SU-DHL-6 (cell line): ENCODE measurements around the gene THAP6.

Experiments used
- CTCF ChIP-seq: fragments of 200-600 bp; sonication (generic); IDR thresholded peaks from one replicate; pipeline ENCODE4 v1.5.1; 2017; ENCODE audit warnings: antibody characterized with exemption, mild to moderate bottlenecking, low read length, moderate library complexity; ENCODE audit not compliant: insufficient read depth, poor library complexity, severe bottlenecking
- EZH2phosphoT487 ChIP-seq: fragments of 200-600 bp; sonication (generic), shearing (Covaris generic); conservative IDR thresholded peaks from 2 replicates; pipeline ENCODE4 v1.6.1; 2018; ENCODE audit warnings: mild to moderate bottlenecking, antibody characterized with exemption, low read length, moderate library complexity, mixed read lengths

DNA sequence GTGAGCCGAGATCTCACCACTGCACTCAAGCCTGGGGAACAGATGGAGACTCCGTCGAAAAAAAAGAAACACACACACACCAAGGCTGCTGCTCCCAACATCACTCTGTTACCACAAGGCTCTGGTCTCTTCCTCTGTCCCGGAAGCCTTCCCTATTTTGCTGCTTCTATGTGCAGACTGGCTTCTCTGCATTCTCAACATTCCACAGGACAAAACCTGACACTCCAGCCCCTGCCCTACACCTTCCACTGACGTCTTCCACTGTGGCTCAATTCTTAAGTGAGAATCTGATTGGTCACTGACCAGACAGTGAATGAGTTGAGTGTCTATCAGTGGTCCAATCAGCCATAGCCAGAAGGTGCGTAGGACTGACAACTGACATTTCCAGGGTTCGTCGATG lies 47.5 kb downstream of the THAP6 start:
- TF ChIP-seq CTCF (no peak), EZH2phosphoT487 (no peak)
